Astrocyte of the cerebellum (primary cell): ENCODE data around the gene SIRT2.
"Not testable (repeated sequence)": the region's sequence is repeated elsewhere in the genome, so short reads cannot be mapped to it uniquely, and the experiment has no call there.

Source experiments
- DNase-seq: peaks from one replicate; pipeline ENCODE4 v3.0.0-alpha.2; 2011; ENCODE audit warnings: low read depth
- H3K4me3 ChIP-seq: 2 replicates; pipeline ENCODE4 v1.5.1; 2011; ENCODE audit warnings: mild to moderate bottlenecking, low read depth, low read length, moderate library complexity
- CTCF ChIP-seq: IDR thresholded peaks from 2 replicates; pipeline ENCODE4 v1.5.1; 2012; ENCODE audit warnings: low read length, low read depth, moderate library complexity, mild to moderate bottlenecking; ENCODE audit errors: missing control alignments
- in situ Hi-C: cut with HindIII; loops from 2 replicates; pipeline ENCODE4 v1.10.0; 2017; ENCODE audit warnings: low sequenced_read_pairs

The SIRT2 gene

GRCh38 chr19:38875656-38876395, 23.6 kb downstream of the SIRT2 start:
- in situ Hi-C loops = no loop called here
- no peak for TF ChIP-seq CTCF
- no peak overlapping the region for H3K4me3 ChIP-seq
- DNase-seq = no peak

DNA sequence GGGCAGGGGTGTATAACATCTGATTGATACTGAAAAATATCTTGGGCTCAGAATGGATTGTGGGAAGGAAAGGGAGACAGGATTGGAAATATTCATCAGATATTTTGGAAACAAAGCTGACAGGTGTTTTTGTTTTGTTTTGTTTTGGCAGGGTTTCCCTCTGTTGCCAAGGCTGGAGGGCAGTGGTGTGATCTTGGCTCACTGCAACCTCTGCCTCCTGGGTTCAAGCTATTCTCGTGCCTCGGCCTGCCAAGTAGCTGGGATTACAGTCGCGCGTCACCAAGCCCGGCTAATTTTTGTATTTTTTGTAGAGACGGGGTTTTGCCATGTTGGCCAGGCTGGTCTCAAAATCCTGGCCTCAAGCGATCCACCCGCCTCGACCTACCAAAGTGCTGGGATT, 26.0 kb downstream of the SIRT2 start:
- in situ Hi-C loops, H3K4me3 ChIP-seq, DNase-seq: not testable (repeated sequence)

- H3K4me3 ChIP-seq = no peak overlapping the region
- in situ Hi-C loops = no loop called here
- no peak for TF ChIP-seq CTCF
- no peak for DNase-seq
These were observed 28.8 kb downstream of the SIRT2 start for GRCh38 chr19:38870612-38871011.

DNA sequence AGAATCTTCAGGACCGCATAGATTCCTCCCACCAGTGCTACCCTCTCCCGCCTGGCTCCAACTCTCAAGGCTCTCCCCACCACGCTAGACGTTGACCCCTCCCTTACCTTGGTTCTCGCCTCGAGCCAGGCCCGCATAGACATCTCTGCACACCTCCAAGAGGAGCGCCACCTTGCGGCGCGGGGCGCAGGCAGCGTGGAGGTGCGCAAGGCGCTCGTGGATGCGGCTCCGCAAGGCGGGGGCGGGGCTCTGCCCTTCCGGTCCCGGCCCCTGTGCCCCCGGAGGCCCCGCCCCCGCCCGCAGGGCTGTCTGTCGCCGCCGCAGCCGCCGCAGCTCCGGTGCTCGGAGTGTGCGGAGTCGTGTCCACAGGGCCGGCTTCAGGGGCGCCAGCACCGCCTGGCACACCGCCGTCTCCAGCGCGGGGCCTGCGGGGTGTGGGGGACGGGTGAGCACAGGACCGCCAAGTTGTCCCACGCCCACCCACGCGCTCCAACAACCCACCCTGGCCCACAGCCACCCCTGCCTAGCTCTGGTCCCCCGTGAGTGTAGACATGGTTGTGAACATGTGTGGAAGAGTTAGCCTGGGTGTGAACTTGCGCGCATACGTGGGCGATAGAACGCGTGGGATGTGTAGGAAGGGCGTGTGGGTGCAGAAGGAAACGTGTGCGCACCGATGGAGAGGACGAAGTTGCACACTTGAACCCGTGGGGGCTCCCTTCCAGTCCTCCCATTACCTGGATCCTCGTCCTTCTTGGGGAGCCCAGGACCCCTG, 29.4 kb downstream of the SIRT2 start:
- DNase-seq = no peak
- in situ Hi-C loops = no loop called here
- H3K4me3 ChIP-seq = peak overlapping the region; percentile 40
- TF ChIP-seq CTCF = peak; percentile 77

- TF ChIP-seq CTCF = no peak
- H3K4me3 ChIP-seq = peak overlapping the region; percentile 40
- DNase-seq = no peak
- in situ Hi-C loops = no loop called here
These were observed 30.1 kb downstream of the SIRT2 start for GRCh38 chr19:38869160-38869835.

GRCh38 chr19:38868551-38868950, 30.9 kb downstream of the SIRT2 start:
- no peak overlapping the region for H3K4me3 ChIP-seq
- no peak for TF ChIP-seq CTCF
- in situ Hi-C loops = no loop called here
- DNase-seq = no peak
